ENCODE results near the gene PCDH8.
A peak's percentile ranks its signal among the peaks of the same experiment; 100 is the strongest.

PCDH8 gene

DNA sequence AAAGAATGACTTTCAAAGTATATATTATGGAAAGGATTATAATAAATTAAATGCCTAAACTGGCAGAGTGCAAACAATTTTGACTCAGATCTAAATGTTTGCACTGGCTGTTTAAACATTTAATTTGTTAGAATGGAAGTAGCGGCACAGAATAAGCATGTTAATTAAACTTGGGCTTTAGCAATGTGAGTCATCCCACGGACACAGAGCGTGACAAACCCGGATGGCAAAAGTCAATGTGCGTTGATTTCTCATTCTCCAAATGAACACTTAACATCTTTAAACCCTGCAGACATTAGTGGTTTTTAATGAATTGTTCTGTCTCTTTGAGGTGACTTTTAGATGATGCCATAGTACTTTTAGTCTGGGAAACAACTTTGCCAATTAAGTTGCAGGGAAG is 38.4 kb downstream of the PCDH8 start:
- no peak for DNase-seq

DNA sequence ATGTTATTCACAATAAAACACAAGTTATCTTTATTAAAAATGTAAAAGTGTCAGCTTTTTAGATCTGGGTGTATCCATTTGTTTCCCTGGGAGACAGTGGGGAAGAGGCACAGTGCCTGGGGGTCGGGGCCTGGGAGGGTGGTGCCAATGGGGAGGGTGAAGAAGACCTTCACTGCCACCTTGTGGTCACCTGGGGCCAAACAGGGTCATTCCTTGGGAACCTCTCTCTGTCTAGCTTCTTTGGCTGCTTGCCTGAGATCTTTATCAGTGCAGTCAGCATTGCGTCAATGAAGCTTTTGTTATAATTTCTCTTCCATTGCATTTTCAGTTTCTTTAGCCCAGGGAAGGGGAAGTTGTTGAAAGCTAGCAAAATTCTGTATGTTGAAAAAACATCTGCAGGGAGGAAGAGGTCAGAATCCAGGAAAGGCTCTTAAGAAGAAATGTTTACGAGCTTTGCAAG is 39.1 kb downstream of the PCDH8 start:
- DNase-seq: peak; percentile 32

DNA sequence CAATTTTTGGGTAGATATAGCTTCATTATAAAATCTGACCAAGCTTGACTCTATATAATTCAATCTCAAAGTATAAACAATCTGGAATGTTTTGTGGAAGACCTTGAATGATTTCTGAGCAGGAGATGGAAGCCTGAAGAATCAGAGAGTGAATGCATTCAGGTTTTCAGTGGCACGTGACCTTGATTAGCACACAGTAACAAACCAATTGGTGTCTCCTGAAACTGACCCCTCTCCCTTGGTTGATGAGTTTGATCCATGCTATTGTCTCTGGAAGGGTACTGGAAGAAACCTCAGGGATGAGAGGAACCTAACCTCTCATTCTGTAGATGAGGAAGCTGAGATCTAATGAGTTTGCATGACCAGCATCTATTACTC is 39.6 kb downstream of the PCDH8 start:
- DNase-seq: no peak

DNA sequence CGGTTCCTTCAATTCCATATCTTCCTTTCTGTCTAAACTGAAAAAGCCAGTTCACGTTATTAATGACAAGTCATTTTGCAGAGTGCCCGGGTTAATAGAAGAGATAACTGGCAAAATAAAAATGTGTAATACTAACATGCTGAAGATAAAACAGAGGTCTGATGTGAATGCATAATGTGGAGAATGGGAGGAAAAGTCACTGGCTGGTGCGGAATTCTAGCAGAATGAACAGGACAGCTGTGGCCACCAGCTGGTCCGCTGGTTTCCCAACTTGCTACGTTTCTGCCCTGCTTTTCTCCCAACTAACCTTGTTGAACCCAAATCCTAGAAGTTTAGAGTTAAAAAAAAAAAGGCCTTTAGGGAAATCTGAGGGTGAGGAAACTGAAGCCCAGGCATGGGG is 42.4 kb downstream of the PCDH8 start:
- no peak for DNase-seq

DNA sequence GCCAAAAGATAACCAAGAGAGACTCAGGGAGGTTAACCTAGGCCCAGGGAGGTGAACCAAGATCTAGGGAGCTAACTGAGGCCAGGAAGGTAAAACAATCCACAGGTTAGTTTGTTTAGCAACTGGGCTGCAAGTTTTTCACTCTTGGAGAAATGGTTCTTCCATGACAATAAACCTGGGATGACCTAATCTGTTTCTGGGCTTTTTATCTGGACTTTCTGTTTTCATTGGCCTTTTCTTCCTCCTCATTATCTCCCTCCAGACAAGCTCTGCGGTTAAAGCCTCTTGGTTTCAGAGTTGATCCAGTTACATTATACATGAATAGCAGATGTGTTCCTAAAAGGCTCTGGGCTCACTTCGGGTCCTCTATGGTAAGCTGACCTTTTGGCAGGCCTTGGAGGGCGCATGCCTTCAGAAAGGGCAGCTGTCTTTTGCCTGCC is 44.2 kb downstream of the PCDH8 start:
- no peak for DNase-seq

DNA sequence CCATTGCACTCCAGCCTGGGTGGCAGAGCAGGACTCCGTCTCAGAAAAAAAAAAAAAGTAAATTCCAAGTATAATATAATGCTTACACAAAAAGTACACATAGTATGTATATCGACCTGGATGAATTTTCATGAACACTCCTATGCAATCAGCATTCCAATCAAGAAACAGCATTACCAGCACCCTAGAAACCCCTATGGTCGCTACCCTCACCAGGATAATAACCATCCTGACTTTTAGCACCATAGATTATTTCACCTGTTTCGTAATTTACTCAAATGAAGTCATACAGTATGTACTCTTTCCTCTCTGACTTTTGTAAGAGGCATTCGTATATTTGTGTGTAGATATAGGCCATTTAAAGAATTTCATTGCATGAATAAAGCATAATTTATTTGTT is 47.6 kb downstream of the PCDH8 start:
- no peak for DNase-seq

DNA sequence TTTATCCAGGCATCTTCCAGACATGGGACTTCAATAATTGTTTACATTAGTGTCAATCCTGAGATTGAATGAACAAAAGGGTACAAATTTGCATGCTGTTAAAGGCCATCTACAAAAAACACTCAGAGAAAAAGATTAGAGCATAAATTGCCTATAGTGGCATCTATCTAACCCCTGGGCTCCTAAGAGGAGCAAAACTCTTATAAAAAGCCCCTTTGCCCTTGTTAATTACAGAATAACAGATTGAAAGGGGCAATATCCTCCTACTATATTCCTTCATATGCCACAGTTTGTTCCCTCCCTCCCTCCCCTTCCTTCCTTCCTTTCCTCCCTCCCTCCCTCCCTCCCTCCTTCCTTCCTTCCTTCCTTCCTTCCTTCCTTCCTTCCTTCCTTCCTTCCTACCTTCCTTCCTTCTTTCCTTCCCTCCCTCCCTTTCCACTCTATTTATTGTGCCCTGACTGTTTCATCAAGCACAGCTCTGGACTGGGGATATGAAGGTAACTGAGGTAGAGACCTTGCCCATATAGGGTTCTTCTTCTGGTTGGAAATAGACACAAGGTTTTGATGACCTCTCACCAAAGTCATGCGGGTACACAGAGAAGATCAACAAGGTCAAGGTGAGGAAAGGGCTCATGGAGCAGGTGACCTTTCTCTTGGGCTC is 49.5 kb downstream of the PCDH8 start:
- no peak for DNase-seq

DNA sequence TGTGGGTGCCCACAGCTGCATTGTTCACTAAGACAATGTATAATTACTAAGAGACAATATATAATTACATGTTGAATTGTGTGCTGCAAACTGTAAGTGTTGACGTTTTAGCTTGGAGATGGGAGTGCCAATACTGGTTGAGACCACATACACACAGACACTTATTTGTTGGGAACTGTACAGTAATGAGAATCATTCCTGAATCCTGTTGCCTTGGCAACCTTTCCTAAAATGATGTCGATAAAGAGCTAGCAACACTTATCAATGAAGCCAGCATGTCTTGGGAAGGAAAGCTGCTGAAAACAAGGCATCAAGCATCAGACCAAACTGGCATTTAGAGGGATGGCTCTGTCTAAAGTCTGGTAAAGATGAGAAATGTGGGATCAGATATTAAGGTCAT is 51.3 kb downstream of the PCDH8 start:
- DNase-seq: no peak

DNA sequence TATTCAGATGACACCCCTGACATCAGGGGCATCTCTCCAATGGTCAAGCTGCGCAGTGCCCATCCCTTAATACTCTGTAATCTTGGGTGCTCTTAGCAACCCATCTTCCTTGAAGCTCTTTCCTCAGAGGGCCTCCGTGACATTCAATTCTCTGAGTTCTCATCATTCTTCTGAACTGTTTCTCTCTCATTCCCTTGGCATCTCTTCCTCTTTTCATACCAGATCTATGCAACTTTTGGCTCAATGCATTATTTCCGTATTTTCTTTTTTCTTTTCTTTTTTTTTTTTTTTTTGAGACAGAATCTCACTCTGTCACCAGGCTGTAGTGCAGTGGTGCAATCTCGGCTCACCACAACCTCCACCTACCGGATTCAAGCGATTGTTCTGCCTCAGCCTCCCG is 53.9 kb downstream of the PCDH8 start:
- no peak for DNase-seq

DNA sequence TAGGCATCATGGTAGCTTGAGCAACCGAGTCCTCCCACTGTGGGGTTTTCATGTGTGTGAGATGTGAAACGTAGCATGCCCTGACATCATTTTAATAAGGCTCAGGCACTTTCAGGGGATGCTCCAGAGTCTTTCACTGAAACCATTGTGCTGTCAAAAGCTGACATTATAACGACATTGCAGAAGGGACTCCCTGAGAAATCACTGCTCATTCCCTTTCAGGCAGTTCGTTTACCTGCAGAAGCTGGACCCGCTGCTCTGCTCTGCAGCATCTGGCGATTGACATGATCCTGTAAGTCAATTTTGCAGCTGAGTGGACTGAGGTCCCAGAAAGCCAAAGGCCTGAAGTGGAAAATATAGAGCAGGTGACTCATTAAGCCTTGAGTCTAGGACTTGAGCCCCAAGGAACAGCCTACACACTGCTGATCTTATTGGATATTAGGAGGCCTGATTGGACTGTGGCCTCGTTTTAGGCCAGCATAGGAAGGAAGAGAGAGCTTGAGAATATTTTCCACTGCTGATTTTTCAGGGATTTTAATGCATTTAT is 54.9 kb downstream of the PCDH8 start:
- no peak for DNase-seq
